Measurements from ENCODE around the gene TTC9B. TPM values are rescaled to one million over a fixed set of nuclear protein-coding genes. Genes with fewer than 3 reads are reported as not detected.

TTC9B gene
- total and polyA plus RNA-seq, 2 of the 8 experiments (the other 6 are each of a cell fraction or from before 2014, with no cell fraction given), result 0.26 TPM; not detected in 1

DNA sequence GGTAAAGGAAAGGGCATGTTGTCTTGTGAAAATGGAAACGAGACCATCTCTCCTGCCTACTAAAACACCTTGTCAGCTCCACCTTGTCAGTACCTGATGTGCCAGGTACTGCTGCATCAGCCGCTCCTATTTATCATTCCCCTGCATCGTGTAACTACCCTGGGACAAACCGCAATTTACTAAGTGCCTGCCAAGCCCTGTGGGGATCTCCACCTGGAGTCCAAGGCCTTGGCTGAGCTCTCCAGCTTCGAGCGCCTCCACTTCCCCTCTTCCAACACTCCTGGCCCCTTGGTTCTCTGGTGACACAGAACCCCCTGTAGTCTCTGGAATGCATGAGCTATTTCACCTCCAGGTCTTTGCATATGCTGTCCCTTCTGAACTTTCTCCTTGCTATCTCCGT, 34.2 kb upstream of the TTC9B start:
- Histone ChIP-seq H4K5ac (ENCODE audit: insufficient read length, low read depth, low read length) (no peak overlapping the region), H2BK12ac (ENCODE audit: low read depth, low read length) (no peak overlapping the region), H3K79me2 (ENCODE audit: control insufficient read depth in 1 of 2, insufficient read depth in 2 of 2, low read length in 2 of 2) (peaks cover 0 to 6% of the 10 kb centered on the region in 2 experiments; a peak in 1 of 4 replicates), H2BK120ac (replicated peaks; ENCODE audit: low read depth, low read length) (no peak overlapping the region), H3K56ac (replicated peaks; ENCODE audit: insufficient read length, low read depth, low read length) (no peak overlapping the region), H3K4me3 (ENCODE audit: extremely low read depth in 1 of 4, insufficient read depth in 2 of 4, low read depth in 3 of 4, low read length in 4 of 4) (peak overlapping the region in 1 of 4 experiments; percentile 27; a peak in 2 of 8 replicates), H2BK15ac (ENCODE audit: low read length) (no peak overlapping the region), H2AK5ac (ENCODE audit: low read depth, low read length) (no peak overlapping the region), H3K4me1 (replicated peaks in 1 of 4; ENCODE audit: control insufficient read depth in 3 of 4, insufficient read depth in 4 of 4, low read length in 3 of 4) (peaks cover 0 to 6% (median 4%) of the 10 kb centered on the region in 4 experiments; a peak in 6 of 7 replicates), H3K79me1 (ENCODE audit: low read depth, low read length) (no peaks in the 10 kb centered on the region; the same call in 1 of the 2 replicates), H2AFZ (ENCODE audit: low read length) (no peak overlapping the region), H3K4ac (replicated peaks; ENCODE audit: insufficient read length, low read depth, low read length) (no peak overlapping the region), H3K27ac (ENCODE audit: low read depth, low read length) (0 out of 2 replicates have a peak overlapping the region, but pooled peaks have one; percentile 6), H3K14ac (ENCODE audit: insufficient read length) (no peak overlapping the region), H2BK20ac (ENCODE audit: low read length) (no peak overlapping the region), H4K8ac (ENCODE audit: extremely low read depth, insufficient read depth, low read length) (no peak overlapping the region), H3K23me2 (ENCODE audit: low read depth, low read length) (no peaks in the 10 kb centered on the region; the same call in 1 of the 2 replicates), H3K36me3 (ENCODE audit: control insufficient read depth in 2 of 4, insufficient read depth in 4 of 4, low read length in 3 of 4) (peaks cover 7 to 27% (median 13%) of the 10 kb centered on the region in 4 experiments; a peak in 5 of 8 replicates), H2BK5ac (ENCODE audit: low read depth, low read length) (no peak overlapping the region), H3K9me3 (ENCODE audit: insufficient read depth in 2 of 2, low read depth in 1 of 2, low read length in 1 of 2) (no peaks in the 10 kb centered on the region), H3K4me2 (ENCODE audit: insufficient read depth in 1 of 2, low read depth in 2 of 2, low read length in 2 of 2) (peak overlapping the region; percentile 60), H4K20me1 (replicated peaks in 1 of 2; ENCODE audit: control insufficient read depth in 1 of 2, insufficient read depth in 2 of 2, low read length in 2 of 2) (peaks cover 0 to 12% of the 10 kb centered on the region in 2 experiments), H3K9ac (replicated peaks in 1 of 4; ENCODE audit: extremely low read depth in 1 of 4, low read depth in 3 of 4, low read length in 3 of 4) (no peak overlapping the region; a peak in 1 of 7 replicates), H3K18ac (ENCODE audit: extremely low read depth, low read length) (no peak overlapping the region), H3K27me3 (replicated peaks in 1 of 4; ENCODE audit: control insufficient read depth in 3 of 4, extremely low read depth in 1 of 4, insufficient read depth in 3 of 4, low read length in 3 of 4) (no peaks in the 10 kb centered on the region), H3K23ac (ENCODE audit: insufficient read length) (no peak overlapping the region), H4K91ac (replicated peaks; ENCODE audit: insufficient read length, low read length) (no peak overlapping the region)
- 56% methylated on average over 7 of the region's 7 CpGs; no CpG with 5 or more reads in 1 of the 2 experiments for WGBS, 2 experiments (ENCODE audit: extremely low coverage in 1 of 2, insufficient coverage in 1 of 2, insufficient read length in 1 of 2, insufficient replicate concordance in 2 of 2, low coverage in 1 of 2, low lambda C conversion rate in 2 of 2, missing lambda C conversion rate in 1 of 2)
- POLR2A ChIA-PET (ENCODE audit: partially characterized antibody), result interaction anchor here (1.1 to 1.8 kb wide), 4 partner anchors 15 to 31 kb away, joined by 3 to 8 read pairs (median 5); no protein-coding TSS in a partner anchor
- no peak for DNase-seq (ENCODE audit: low read depth in 1 of 2, low spot score in 2 of 2)
- CTCF ChIA-PET (ENCODE audit: partially characterized antibody), result interaction anchor here (0.7 to 2.1 kb wide), 9 partner anchors 9 to 85 kb away, joined by 3 to 6 read pairs (median 4); partner anchors contain the start of genes AKT2 and TTC9B
- no peak for FAIRE-seq
- TF ChIP-seq TEAD4 (IDR thresholded peaks at IDR 0.05; ENCODE audit: low read depth, low read length), result peak; percentile 75
- TF ChIP-seq PHF8 (conservative IDR thresholded peaks at IDR 0.05; ENCODE audit: low read depth, low read length), result no peak
- TF ChIP-seq ZNF274 (IDR thresholded peaks at IDR 0.05; ENCODE audit: borderline replicate concordance, extremely low read depth, low read length), result no peak
- no peak for TF ChIP-seq MAFK (IDR thresholded peaks at IDR 0.05; ENCODE audit: low read depth, low read length)
- TF ChIP-seq, protein P1, sequence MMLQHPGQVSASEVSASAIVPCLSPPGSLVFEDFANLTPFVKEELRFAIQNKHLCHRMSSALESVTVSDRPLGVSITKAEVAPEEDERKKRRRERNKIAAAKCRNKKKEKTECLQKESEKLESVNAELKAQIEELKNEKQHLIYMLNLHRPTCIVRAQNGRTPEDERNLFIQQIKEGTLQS (IDR thresholded peaks at IDR 0.05; ENCODE audit: insufficient read depth, low read depth, low read length), result no peak
- no peak for TF ChIP-seq BACH1 (IDR thresholded peaks at IDR 0.05; ENCODE audit: low read length)
- TF ChIP-seq EGR1 (IDR thresholded peaks at IDR 0.05; ENCODE audit: borderline replicate concordance, low read depth, low read length), result no peak
- TF ChIP-seq GABPA (IDR thresholded peaks at IDR 0.05; ENCODE audit: borderline replicate concordance, insufficient read depth, low read length), result no peak
- peak; percentile 63; the same call in 1 of the 2 replicates for TF ChIP-seq SP1 (IDR thresholded peaks at IDR 0.05; ENCODE audit: low read depth, low read length)
- no peak for TF ChIP-seq RXRA (IDR thresholded peaks at IDR 0.05; ENCODE audit: insufficient read depth, low read depth, low read length)
- TF ChIP-seq ASH2L (IDR thresholded peaks at IDR 0.05; ENCODE audit: low read length), result peak; percentile 5
- TF ChIP-seq RBBP5 (IDR thresholded peaks at IDR 0.05; ENCODE audit: borderline replicate concordance, low read depth, low read length), result peak; percentile 57; the same call in 1 of the 2 replicates

Data from H1 (cell line).